PFSK-1 (cell line): ENCODE measurements around the gene AP2A2.

Experiments
- FOXP2 ChIP-seq: optimal IDR thresholded peaks from 2 replicates; pipeline ENCODE3; 2011; ENCODE audit warnings: borderline replicate concordance, control low read depth, inconsistent platforms; ENCODE audit not compliant: insufficient read depth; ENCODE audit errors: extremely low read length, extremely low read depth
- POLR2AphosphoS5 ChIP-seq: IDR thresholded peaks from 2 replicates; pipeline ENCODE4 v1.6.1; 2012; ENCODE audit warnings: low read depth, mild to moderate bottlenecking, control low read depth, low read length, moderate library complexity
- REST ChIP-seq, 2 experiments: IDR thresholded peaks; 2 replicates each; pipeline versions ENCODE4 v1.6.1 to v1.8.0; 2011 to 2012; ENCODE audit warnings: low read depth in 2 of 2, low read length in 2 of 2, control low read depth in 1 of 2, inconsistent platforms in 1 of 2, mild to moderate bottlenecking in 1 of 2, moderate library complexity in 1 of 2; ENCODE audit not compliant: insufficient read depth in 1 of 2
- SIN3A ChIP-seq: IDR thresholded peaks from 2 replicates; pipeline ENCODE4 v1.6.1; 2012; ENCODE audit warnings: mild to moderate bottlenecking, low read length, moderate library complexity, borderline replicate concordance; ENCODE audit not compliant: insufficient read depth
- TAF1 ChIP-seq: IDR thresholded peaks from 2 replicates; pipeline ENCODE4 v1.6.1; 2012; ENCODE audit warnings: low read length, control low read depth, borderline replicate concordance; ENCODE audit not compliant: insufficient read depth

AP2A2 gene

GRCh38 chr11:1053121-1053901 lies 127.6 kb downstream of the AP2A2 start:
- TF ChIP-seq POLR2AphosphoS5 (no peak), TAF1 (no peak), REST (IDR thresholded peaks at IDR 0.05; ENCODE audit: insufficient read depth in 1 of 2, low read depth in 2 of 2, low read length in 2 of 2) (no peak), FOXP2 (no peak), SIN3A (no peak)

- TF ChIP-seq SIN3A (no peak), POLR2AphosphoS5 (no peak), TAF1 (no peak), FOXP2 (no peak), REST (IDR thresholded peaks at IDR 0.05; ENCODE audit: insufficient read depth in 1 of 2, low read depth in 2 of 2, low read length in 2 of 2) (no peak)
These were observed 128.8 kb downstream of the AP2A2 start for GRCh38 chr11:1054143-1055108.

GRCh38 chr11:1055109-1055703 lies 129.5 kb downstream of the AP2A2 start:
- no peak for TF ChIP-seq REST (IDR thresholded peaks at IDR 0.05; ENCODE audit: insufficient read depth in 1 of 2, low read depth in 2 of 2, low read length in 2 of 2)
- no peak for TF ChIP-seq TAF1
- TF ChIP-seq FOXP2: no peak
- TF ChIP-seq POLR2AphosphoS5: no peak
- no peak for TF ChIP-seq SIN3A

GRCh38 chr11:1055990-1056771 lies 130.5 kb downstream of the AP2A2 start:
- TF ChIP-seq POLR2AphosphoS5 (no peak), FOXP2 (no peak), REST (IDR thresholded peaks at IDR 0.05; ENCODE audit: insufficient read depth in 1 of 2, low read depth in 2 of 2, low read length in 2 of 2) (no peak), SIN3A (no peak), TAF1 (no peak)
